OCI-LY1 (cell line): ENCODE results near the gene ALKBH4.

Experiments used
- EZH2 ChIP-seq: fragments of 200-600 bp; sonication (generic), shearing (Covaris generic); IDR thresholded peaks from 2 replicates; pipeline ENCODE4 v1.8.0; 2017; ENCODE audit warnings: borderline replicate concordance, mixed run types, mild to moderate bottlenecking, antibody characterized with exemption, low read length, moderate library complexity, mixed read lengths
- TF ChIP-seq, protein P1 (sequence below): fragments of 200-600 bp; sonication (generic), shearing (Covaris generic); IDR thresholded peaks from 2 replicates; pipeline ENCODE4 v1.5.1; 2017; ENCODE audit warnings: mild to moderate bottlenecking, antibody characterized with exemption, low read length, moderate library complexity, mixed read lengths

DNA sequence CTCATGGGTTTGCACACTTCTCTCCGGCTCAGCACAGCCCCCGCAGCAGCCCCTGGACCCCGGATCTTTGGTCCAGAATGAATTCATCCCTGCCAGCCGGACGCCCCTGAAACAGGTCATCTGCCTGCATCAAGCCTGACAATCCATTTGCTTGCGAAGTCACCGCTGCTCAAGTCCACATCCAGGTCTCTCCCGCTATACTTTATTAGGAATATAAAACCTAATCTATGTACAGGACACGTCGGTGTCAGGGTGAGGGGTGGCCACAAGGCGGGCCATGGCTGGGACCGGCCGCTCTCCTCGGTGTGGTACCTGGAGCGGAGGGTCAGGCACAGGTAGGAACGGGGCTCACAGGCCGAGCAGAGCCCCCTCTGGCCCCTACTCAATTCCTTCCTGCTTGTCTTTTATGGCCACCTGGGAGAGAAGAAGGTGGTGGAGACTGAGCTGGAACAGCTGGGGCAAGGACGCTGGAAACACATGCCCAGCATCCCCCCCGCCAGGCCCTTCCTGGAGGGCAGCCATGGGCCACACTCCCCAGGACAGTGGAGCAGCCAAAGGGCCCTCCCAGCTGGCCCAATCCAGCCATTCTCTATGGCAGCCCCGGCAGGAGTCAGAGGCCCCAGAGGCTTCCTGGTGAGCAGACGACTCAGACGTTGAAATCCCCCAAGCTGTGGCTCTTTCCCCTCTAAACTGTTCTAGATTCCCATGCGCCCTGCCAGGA is 8.8 kb upstream of the ALKBH4 start:
- no peak for TF ChIP-seq EZH2
- TF ChIP-seq, protein P1, sequence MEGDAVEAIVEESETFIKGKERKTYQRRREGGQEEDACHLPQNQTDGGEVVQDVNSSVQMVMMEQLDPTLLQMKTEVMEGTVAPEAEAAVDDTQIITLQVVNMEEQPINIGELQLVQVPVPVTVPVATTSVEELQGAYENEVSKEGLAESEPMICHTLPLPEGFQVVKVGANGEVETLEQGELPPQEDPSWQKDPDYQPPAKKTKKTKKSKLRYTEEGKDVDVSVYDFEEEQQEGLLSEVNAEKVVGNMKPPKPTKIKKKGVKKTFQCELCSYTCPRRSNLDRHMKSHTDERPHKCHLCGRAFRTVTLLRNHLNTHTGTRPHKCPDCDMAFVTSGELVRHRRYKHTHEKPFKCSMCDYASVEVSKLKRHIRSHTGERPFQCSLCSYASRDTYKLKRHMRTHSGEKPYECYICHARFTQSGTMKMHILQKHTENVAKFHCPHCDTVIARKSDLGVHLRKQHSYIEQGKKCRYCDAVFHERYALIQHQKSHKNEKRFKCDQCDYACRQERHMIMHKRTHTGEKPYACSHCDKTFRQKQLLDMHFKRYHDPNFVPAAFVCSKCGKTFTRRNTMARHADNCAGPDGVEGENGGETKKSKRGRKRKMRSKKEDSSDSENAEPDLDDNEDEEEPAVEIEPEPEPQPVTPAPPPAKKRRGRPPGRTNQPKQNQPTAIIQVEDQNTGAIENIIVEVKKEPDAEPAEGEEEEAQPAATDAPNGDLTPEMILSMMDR = no peak
